HL-60 (cell line): ENCODE data around the gene CHRNA1.

ENCODE experiments used
- POLR2AphosphoS5 ChIP-seq: IDR thresholded peaks from 2 replicates; pipeline ENCODE4 v1.6.1; 2012; ENCODE audit warnings: low read depth
- REST ChIP-seq: IDR thresholded peaks from 2 replicates; pipeline ENCODE4 v1.6.1; 2012; ENCODE audit warnings: low read depth; ENCODE audit not compliant: insufficient replicate concordance
- TF ChIP-seq, protein P1 (sequence below): IDR thresholded peaks from one replicate; pipeline ENCODE4 v1.5.1; 2011; ENCODE audit warnings: low read length, control low read depth, inconsistent platforms; ENCODE audit not compliant: insufficient read depth

GRCh38 chr2:174730698-174731018 is 33.6 kb downstream of the CHRNA1 start:
- TF ChIP-seq, protein P1, sequence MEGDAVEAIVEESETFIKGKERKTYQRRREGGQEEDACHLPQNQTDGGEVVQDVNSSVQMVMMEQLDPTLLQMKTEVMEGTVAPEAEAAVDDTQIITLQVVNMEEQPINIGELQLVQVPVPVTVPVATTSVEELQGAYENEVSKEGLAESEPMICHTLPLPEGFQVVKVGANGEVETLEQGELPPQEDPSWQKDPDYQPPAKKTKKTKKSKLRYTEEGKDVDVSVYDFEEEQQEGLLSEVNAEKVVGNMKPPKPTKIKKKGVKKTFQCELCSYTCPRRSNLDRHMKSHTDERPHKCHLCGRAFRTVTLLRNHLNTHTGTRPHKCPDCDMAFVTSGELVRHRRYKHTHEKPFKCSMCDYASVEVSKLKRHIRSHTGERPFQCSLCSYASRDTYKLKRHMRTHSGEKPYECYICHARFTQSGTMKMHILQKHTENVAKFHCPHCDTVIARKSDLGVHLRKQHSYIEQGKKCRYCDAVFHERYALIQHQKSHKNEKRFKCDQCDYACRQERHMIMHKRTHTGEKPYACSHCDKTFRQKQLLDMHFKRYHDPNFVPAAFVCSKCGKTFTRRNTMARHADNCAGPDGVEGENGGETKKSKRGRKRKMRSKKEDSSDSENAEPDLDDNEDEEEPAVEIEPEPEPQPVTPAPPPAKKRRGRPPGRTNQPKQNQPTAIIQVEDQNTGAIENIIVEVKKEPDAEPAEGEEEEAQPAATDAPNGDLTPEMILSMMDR, result no peak
- TF ChIP-seq POLR2AphosphoS5, result no peak
- TF ChIP-seq REST, result no peak
